K562 (cell line): Measurements from ENCODE around the gene ATF3. TPM values are rescaled to one million over a fixed set of nuclear protein-coding genes. Genes with fewer than 3 reads are reported as not detected.

Source experiments
- ATAC-seq: fragments of 200-7000 bp; cut with Tn5 transposase; 3 replicates; pipeline ENCODE4 v1.9.1; 2020; ENCODE audit warnings: moderate library complexity
- BruUV-seq: library from RNA; stranded (reverse); fragments of 400-500 nt; replicated peaks from 2 replicates; lab custom pipeline; 2021; lab: Mats Ljungman, UMichigan
- CTCF ChIA-PET: fragments of 300-600 bp; formaldehyde crosslinking; extraction: SDS; loops from one replicate; lab custom pipeline; 2021; ENCODE audit warnings: low intra/inter-chr PET ratio; lab: Yijun Ruan, JAX
- POLR2A ChIA-PET: fragments of 300-600, 350-650 bp; sonication (Branson Sonifier 250); formaldehyde crosslinking; extraction: SDS; loops from one replicate; lab custom pipeline; 2021; ENCODE audit warnings: antibody characterized with exemption, inconsistent platforms; lab: Yijun Ruan, JAX
- DNase-seq, 4 experiments: peaks; one replicate each; pipeline versions ENCODE4 v3.0.0 to v3.0.0-alpha.2; 2011 to 2018; ENCODE audit warnings: low spot score in 3 of 4, mixed read lengths in 3 of 4; ENCODE audit errors: extremely low read depth in 1 of 4
- FAIRE-seq: peaks from 2 replicates; lab custom pipeline; 2011; peaks lifted over from hg19 to GRCh38; lab: Jason Lieb, UNC
- H2AFZ ChIP-seq: 2 replicates; pipeline ENCODE4 v1.6.0; 2011; ENCODE audit warnings: low read depth, low read length, control low read depth, inconsistent platforms
- H3K27ac ChIP-seq: fragments of 200-600 bp; 3 replicates; pipeline ENCODE4 v1.8.0; 2011; ENCODE audit warnings: low read depth, mild to moderate bottlenecking, control low read depth, inconsistent platforms, low read length, moderate library complexity, mixed read lengths; ENCODE audit errors: extremely low read depth
- H3K27me3 ChIP-seq, 2 experiments: fragments of 300-600 bp in 1 of 2; 2 replicates in 1 of 2; 3 replicates in 1 of 2; pipeline versions ENCODE4 v1.6.0 to v1.8.0; 2011; ENCODE audit warnings: inconsistent platforms in 2 of 2, low read length in 2 of 2, mild to moderate bottlenecking in 1 of 2, mixed read lengths in 1 of 2, moderate library complexity in 1 of 2; ENCODE audit not compliant: control insufficient read depth in 2 of 2, insufficient read depth in 2 of 2
- H3K36me3 ChIP-seq: fragments of 300-600 bp; 3 replicates; pipeline ENCODE4 v1.8.0; 2011; ENCODE audit warnings: mild to moderate bottlenecking, low read length, inconsistent platforms; ENCODE audit not compliant: control insufficient read depth, insufficient read depth
- H3K4me1 ChIP-seq, 2 experiments: fragments of 200-600 bp in 1 of 2; replicated peaks in 1 of 2; 2 replicates in 1 of 2; 3 replicates in 1 of 2; pipeline versions ENCODE4 v1.5.1 to v1.8.0; 2011; ENCODE audit warnings: inconsistent platforms in 2 of 2, low read length in 2 of 2, mild to moderate bottlenecking in 1 of 2, mixed read lengths in 1 of 2, moderate library complexity in 1 of 2; ENCODE audit not compliant: control insufficient read depth in 2 of 2, insufficient read depth in 2 of 2
- H3K4me2 ChIP-seq: 2 replicates; pipeline ENCODE4 v1.6.1; 2011; ENCODE audit warnings: low read length, control low read depth, inconsistent platforms, mixed read lengths; ENCODE audit not compliant: insufficient read depth
- H3K4me3 ChIP-seq: fragments of 200-600 bp; sonication (generic), shearing (Covaris generic); 2 replicates; pipeline ENCODE4 v1.5.1; 2016; ENCODE audit warnings: control low read depth, inconsistent platforms
- H3K79me2 ChIP-seq: fragments of 200-600 bp; 3 replicates; pipeline ENCODE4 v1.8.0; 2011; ENCODE audit warnings: low read length, inconsistent platforms; ENCODE audit not compliant: control insufficient read depth, insufficient read depth
- H3K9ac ChIP-seq, 2 experiments: 2 replicates each; pipeline versions ENCODE4 v1.6.0 to v1.6.1; 2011; ENCODE audit warnings: low read depth in 2 of 2, low read length in 2 of 2, control low read depth in 1 of 2, inconsistent platforms in 1 of 2, mild to moderate bottlenecking in 1 of 2, mixed read lengths in 1 of 2; ENCODE audit not compliant: insufficient read depth in 1 of 2
- H3K9me1 ChIP-seq: one replicate; pipeline ENCODE4 v1.6.0; 2011; ENCODE audit warnings: inconsistent platforms, mild to moderate bottlenecking, low read length, moderate library complexity; ENCODE audit not compliant: control insufficient read depth, insufficient read depth
- H3K9me3 ChIP-seq: replicated peaks from 2 replicates; pipeline ENCODE4 v1.5.1; 2011; ENCODE audit warnings: low read depth, low read length, inconsistent platforms; ENCODE audit not compliant: control insufficient read depth, insufficient read depth
- H4K20me1 ChIP-seq: replicated peaks from 2 replicates; pipeline ENCODE4 v1.6.1; 2011; ENCODE audit warnings: low read length, inconsistent platforms, mixed read lengths; ENCODE audit not compliant: control insufficient read depth, insufficient read depth
- DEAF1 ChIP-seq: fragments of 450-650 bp; formaldehyde crosslinking; IDR thresholded peaks from 2 replicates; pipeline ENCODE4 v1.4.0; 2020; ENCODE audit warnings: mild to moderate bottlenecking, moderate library complexity
- DLX4 ChIP-seq: fragments of 250-450 bp; sonication (Bioruptor Pico); IDR thresholded peaks from 2 replicates; pipeline ENCODE4 v1.6.1; 2021; ENCODE audit warnings: mild to moderate bottlenecking
- GTF3C2 ChIP-seq: IDR thresholded peaks from 3 replicates; pipeline ENCODE4 v1.6.1; 2011; ENCODE audit warnings: borderline replicate concordance, mild to moderate bottlenecking, moderate library complexity; ENCODE audit not compliant: insufficient read length; ENCODE audit errors: extremely low read depth
- HDAC1 ChIP-seq, 2 experiments: fragments of 450-650 bp; IDR thresholded peaks; 2 replicates each; pipeline ENCODE4 v1.6.1; 2016 to 2017; ENCODE audit warnings: inconsistent platforms in 1 of 2, mild to moderate bottlenecking in 1 of 2, moderate library complexity in 1 of 2
- ILK ChIP-seq: fragments of 450-650 bp; IDR thresholded peaks from 2 replicates; pipeline ENCODE4 v1.6.1; 2016; ENCODE audit warnings: missing genetic modification characterization, low read depth, mild to moderate bottlenecking, missing compliant biosample characterization, moderate library complexity, borderline replicate concordance
- RNF2 ChIP-seq: sonication (generic); IDR thresholded peaks from 2 replicates; pipeline ENCODE4 v1.6.1; 2016
- SFPQ ChIP-seq: fragments of 200-400 bp; formaldehyde crosslinking; IDR thresholded peaks from 2 replicates; pipeline ENCODE4 v1.6.1; 2017; ENCODE audit warnings: mild to moderate bottlenecking, low read depth, low read length, moderate library complexity
- SPI1 ChIP-seq: IDR thresholded peaks from 2 replicates; pipeline ENCODE4 v1.6.1; 2011; ENCODE audit warnings: low read depth, low read length, control low read depth, borderline replicate concordance
- STAT5B ChIP-seq: fragments of 250-450 bp; sonication (Bioruptor Pico); IDR thresholded peaks from 2 replicates; pipeline ENCODE4 v1.8.0; 2021; ENCODE audit warnings: mild to moderate bottlenecking, inconsistent platforms
- TEAD4 ChIP-seq, 2 experiments: sonication (generic) in 1 of 2; formaldehyde crosslinking in 1 of 2; IDR thresholded peaks; 2 replicates each; pipeline versions ENCODE4 v1.6.1 to v1.8.0; 2012 to 2022; ENCODE audit warnings: borderline replicate concordance in 1 of 2, inconsistent platforms in 1 of 2, low read length in 1 of 2, mild to moderate bottlenecking in 1 of 2, missing genetic modification reagents in 1 of 2
- VEZF1 ChIP-seq: fragments of 200-800 bp; sonication (Bioruptor generic); IDR thresholded peaks from 2 replicates; pipeline ENCODE4 v1.6.1; 2017; ENCODE audit warnings: missing genetic modification characterization, missing compliant biosample characterization
- WGBS: fragments of 100-300 bp; shearing (Covaris generic); methylation state at CpG from one replicate; pipeline ENCODE4 v1.1.6; 2016; ENCODE audit warnings: low coverage, mixed read lengths; ENCODE audit not compliant: insufficient coverage; ENCODE audit errors: missing lambda C conversion rate; 5-methylcytosine and 5-hydroxymethylcytosine counted together
- in situ Hi-C: fragments of 300-500 bp; cut with MboI; formaldehyde crosslinking; loops from 4 replicates; pipeline ENCODE4 v1.15.0; 2018; ENCODE audit warnings: inconsistent platforms, mixed read lengths
- intact Hi-C: fragments of 100-400 bp; cut with micrococcal nuclease; formaldehyde crosslinking; loops from 2 replicates; pipeline ENCODE4 v1.14.2; 2022
- polyA plus RNA-seq, 8 experiments: library from polyadenylated mRNA; depleted of rRNA in 4 of 8; stranded (reverse) in 5 of 8; unstranded in 3 of 8; fragments of >200 nt; fragmentation: Nextera tagmentation in 2 of 8; fragmentation: Illumina TruSeq in 1 of 8; extraction: Ambion mirVana in 2 of 8; extraction: Trizol in 1 of 8; gene quantifications; 2 replicates each; pipeline versions ENCODE4 v1.2.1 to v1.2.3, GENCODE V29; 2011 to 2014; ENCODE audit warnings: inconsistent platforms in 1 of 8, missing spikeins in 1 of 8
- total RNA-seq, 7 experiments: library from RNA; depleted of rRNA in 6 of 7; stranded (reverse); fragments of >200 nt in 6 of 7; fragmentation: Illumina TruSeq in 2 of 7; extraction: Trizol in 2 of 7; gene quantifications; 2 replicates each; pipeline versions ENCODE4 v1.2.1 to v1.2.3, GENCODE V29; 2011 to 2021; ENCODE audit warnings: low replicate concordance in 1 of 7

The ATF3 gene
- total and polyA plus RNA-seq, 9 of the 15 experiments (the other 6 are each of a cell fraction or from before 2014, with no cell fraction given), result 3.5 to 28.2 (median 19.8) TPM

GRCh38 chr1:212669102-212669501, 60.5 kb downstream of the ATF3 start:
- 9% methylated on average over 2 of the region's 2 CpGs for WGBS
- Histone ChIP-seq H3K27me3 (peaks cover 26 to 56% of the 10 kb centered on the region in 2 experiments; a peak in 4 of 5 replicates), H3K4me3 (no peak overlapping the region), H3K9me1 (no peaks in the 10 kb centered on the region), H2AFZ (no peak overlapping the region; the same call in 1 of the 2 replicates), H3K36me3 (no peaks in the 10 kb centered on the region), H3K4me1 (peaks cover 3 to 11% of the 10 kb centered on the region in 2 experiments; a peak in 4 of 5 replicates), H3K9ac (no peak overlapping the region), H3K27ac (no peak overlapping the region), H3K9me3 (no peaks in the 10 kb centered on the region), H3K4me2 (no peak overlapping the region), H3K79me2 (no peaks in the 10 kb centered on the region), H4K20me1 (peaks cover 4% of the 10 kb centered on the region; the same call in 1 of the 2 replicates)
- BruUV-seq, result no TSS peak
- in situ Hi-C loops (no loop called here), intact Hi-C loops (loop anchor here (5.0 kb wide), 2 partner anchors 313 to 398 kb away; no protein-coding TSS in a partner anchor)
- ATAC-seq, result peak; percentile 52
- CTCF ChIA-PET, result interaction anchor here (0.6 to 1.3 kb wide), 3 partner anchors 41 to 213 kb away, joined by 3 to 5 read pairs (median 4); no protein-coding TSS in a partner anchor
- POLR2A ChIA-PET, result interaction anchor here (1.5 kb wide), 1 partner anchor 61 kb away, joined by 4 read pairs; the partner anchor contains the start of gene ATF3
- peak in 3 of 4 experiments; percentile 37 to 63 (median 59) for DNase-seq
- FAIRE-seq, result peak; percentile 40
- TF ChIP-seq ILK (no peak), SFPQ (no peak), HDAC1 (IDR thresholded peaks at IDR 0.05) (no peak), DEAF1 (CRISPR knock-in tag) (no peak), DLX4 (CRISPR knock-in tag) (no peak), STAT5B (CRISPR knock-in tag) (no peak), GTF3C2 (no peak), VEZF1 (CRISPR knock-in tag) (peak; percentile 37; the same call in 1 of the 2 replicates), SPI1 (peak; percentile 92), RNF2 (0 out of 2 replicates have a peak, but pooled peaks have one; percentile 15), TEAD4 (IDR thresholded peaks at IDR 0.05; ENCODE audit: low read length) (0 out of 2 replicates have a peak, but pooled peaks have one; percentile 55), TEAD4 (CRISPR knock-in tag; IDR thresholded peaks at IDR 0.05; ENCODE audit: borderline replicate concordance) (no peak)
